HEK293 (cell line): ENCODE results near the gene LGR5.

Experiments
- CTCF ChIP-seq: fragments of 450-650 bp; formaldehyde crosslinking; IDR thresholded peaks from 2 replicates; pipeline ENCODE4 v1.5.1; 2016; ENCODE audit warnings: missing biosample characterization, missing genetic modification characterization
- PBX3 ChIP-seq: sonication (generic); formaldehyde crosslinking; IDR thresholded peaks from 2 replicates; pipeline ENCODE4 v1.8.1; 2022; ENCODE audit warnings: mild to moderate bottlenecking, moderate library complexity, missing genetic modification reagents
- SP7 ChIP-seq: fragments of 450-650 bp; formaldehyde crosslinking; IDR thresholded peaks from 2 replicates; pipeline ENCODE4 v1.5.1; 2016; ENCODE audit warnings: missing biosample characterization, missing genetic modification characterization
- YY1 ChIP-seq: fragments of 450-650 bp; formaldehyde crosslinking; IDR thresholded peaks from 2 replicates; pipeline ENCODE4 v1.5.1; 2018; ENCODE audit warnings: missing biosample characterization, missing genetic modification characterization
- ZBTB20 ChIP-seq: fragments of 450-650 bp; formaldehyde crosslinking; IDR thresholded peaks from 2 replicates; pipeline ENCODE4 v1.5.1; 2016; ENCODE audit warnings: missing biosample characterization, missing genetic modification characterization
- ZBTB26 ChIP-seq: fragments of 450-650 bp; formaldehyde crosslinking; optimal IDR thresholded peaks from 2 replicates; pipeline ENCODE3; 2016; ENCODE audit warnings: missing biosample characterization, mild to moderate bottlenecking, missing genetic modification characterization
- ZFP3 ChIP-seq: fragments of 450-650 bp; formaldehyde crosslinking; IDR thresholded peaks from 2 replicates; pipeline ENCODE4 v1.5.1; 2016; ENCODE audit warnings: low read depth, missing biosample characterization, missing genetic modification characterization
- ZNF138 ChIP-seq: fragments of 450-650 bp; formaldehyde crosslinking; IDR thresholded peaks from 2 replicates; pipeline ENCODE4 v1.5.1; 2016; ENCODE audit warnings: missing biosample characterization, missing genetic modification characterization, borderline replicate concordance
- ZNF140 ChIP-seq: fragments of 450-650 bp; formaldehyde crosslinking; IDR thresholded peaks from 2 replicates; pipeline ENCODE4 v1.5.1; 2016; ENCODE audit warnings: missing biosample characterization, missing genetic modification characterization
- ZNF585B ChIP-seq: fragments of 450-650 bp; formaldehyde crosslinking; IDR thresholded peaks from 2 replicates; pipeline ENCODE4 v1.5.1; 2016; ENCODE audit warnings: missing biosample characterization, missing genetic modification characterization
- ZNF621 ChIP-seq: fragments of 450-650 bp; formaldehyde crosslinking; IDR thresholded peaks from 2 replicates; pipeline ENCODE4 v1.5.1; 2017; ENCODE audit warnings: missing biosample characterization, missing genetic modification characterization
- ZNF670 ChIP-seq: fragments of 450-650 bp; formaldehyde crosslinking; IDR thresholded peaks from 2 replicates; pipeline ENCODE4 v1.5.1; 2016; ENCODE audit warnings: missing biosample characterization, missing genetic modification characterization, low read depth
- ZNF785 ChIP-seq: fragments of 450-650 bp; formaldehyde crosslinking; IDR thresholded peaks from 2 replicates; pipeline ENCODE4 v1.5.1; 2016; ENCODE audit warnings: missing biosample characterization, missing genetic modification characterization

DNA sequence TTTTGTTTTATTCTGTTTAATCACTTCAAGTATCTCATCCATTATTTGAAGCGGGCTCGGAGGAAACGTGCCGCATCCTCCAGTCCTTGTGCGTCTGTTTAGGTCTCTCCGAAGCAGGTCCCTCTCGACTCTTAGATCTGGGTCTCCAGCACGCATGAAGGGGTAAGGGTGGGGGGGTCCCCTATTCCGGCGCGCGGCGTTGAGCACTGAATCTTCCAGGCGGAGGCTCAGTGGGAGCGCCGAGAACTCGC lies 311 bp upstream of the LGR5 start:
- no peak for TF ChIP-seq CTCF (tag by site-specific recombination)
- TF ChIP-seq ZBTB26: no peak
- TF ChIP-seq ZNF670 (tag by site-specific recombination): no peak
- no peak for TF ChIP-seq ZNF140
- no peak for TF ChIP-seq PBX3
- TF ChIP-seq SP7 (tag by site-specific recombination): 0 out of 2 replicates have a peak, but pooled peaks have one; percentile 48
- no peak for TF ChIP-seq ZFP3 (tag by site-specific recombination)
- TF ChIP-seq ZNF621 (tag by site-specific recombination): no peak
- TF ChIP-seq ZBTB20 (tag by site-specific recombination): no peak
- TF ChIP-seq YY1: no peak
- TF ChIP-seq ZNF585B: no peak
- no peak for TF ChIP-seq ZNF138 (tag by site-specific recombination)
- no peak for TF ChIP-seq ZNF785
